DLD1 (cell line): ENCODE data around the gene NT5DC4.

ENCODE experiments used
- in situ Hi-C: cut with HindIII; loops from 2 replicates; pipeline ENCODE4 v1.10.0; 2017; ENCODE audit warnings: low sequenced_read_pairs

The NT5DC4 gene

DNA sequence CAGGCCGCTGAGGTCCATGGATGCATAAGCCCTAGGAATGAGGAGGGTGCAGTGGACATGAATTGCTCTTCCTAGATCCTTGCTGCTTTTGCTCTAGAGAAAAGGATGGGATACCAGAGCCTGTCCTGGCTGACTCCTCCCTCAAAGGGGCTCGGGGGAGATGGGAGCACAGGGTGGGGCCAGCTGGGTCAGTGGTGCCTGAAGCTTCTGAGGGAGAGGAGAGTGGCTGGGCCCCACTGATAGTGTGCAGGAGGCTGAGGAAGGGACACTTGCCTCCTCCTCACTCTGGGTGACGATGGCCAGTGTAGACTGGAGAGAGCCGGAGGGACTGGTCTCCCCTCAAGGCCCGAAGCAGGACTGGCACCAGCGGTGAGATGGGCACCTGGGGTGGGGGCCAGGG, at the start of gene NT5DC4:
NT5DC4 (plus strand) TSS at position 236 of the 400 bp plus-strand sequence; CDS start at position 296, 60 bp downstream.
- in situ Hi-C loops, result no loop called here

DNA sequence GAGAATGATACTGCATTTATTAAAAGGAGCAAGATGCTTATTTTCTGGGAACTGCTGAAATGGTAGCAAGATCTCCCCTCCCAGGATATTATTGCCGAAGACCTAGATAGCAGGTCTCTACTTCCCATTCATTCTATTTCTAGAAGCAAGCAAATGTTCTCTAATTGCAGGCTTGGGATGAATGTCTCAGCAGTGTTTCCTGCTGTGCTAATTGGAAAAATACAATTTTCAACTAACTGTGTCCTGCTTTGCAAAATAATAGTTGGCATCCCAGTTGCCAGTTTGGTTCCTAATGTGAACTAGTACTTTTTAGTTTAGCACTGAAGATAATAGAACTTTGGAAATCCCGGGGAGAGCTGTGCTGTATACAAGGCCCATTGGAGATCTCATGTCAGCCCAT, 49.0 kb upstream of the NT5DC4 start:
- in situ Hi-C loops, result no loop called here

DNA sequence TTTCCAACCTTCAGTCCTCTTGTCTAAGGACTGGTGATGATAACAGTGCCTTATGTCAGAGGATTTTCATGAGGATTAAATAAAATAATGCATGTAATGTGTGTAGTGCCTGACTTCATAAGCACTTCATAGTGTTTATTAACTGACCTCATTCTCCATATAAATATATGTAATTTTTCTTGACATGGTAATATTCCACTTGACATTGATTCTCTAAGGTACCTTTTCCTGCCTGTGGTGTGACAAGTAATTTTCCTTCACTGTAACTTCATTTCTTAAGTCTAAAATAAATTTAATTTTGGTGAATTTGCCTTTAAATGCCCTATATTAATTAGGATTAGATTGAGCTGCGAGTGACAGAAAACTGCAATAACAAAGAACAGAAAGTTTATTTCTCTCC, 47.8 kb upstream of the NT5DC4 start:
- in situ Hi-C loops, result no loop called here

DNA sequence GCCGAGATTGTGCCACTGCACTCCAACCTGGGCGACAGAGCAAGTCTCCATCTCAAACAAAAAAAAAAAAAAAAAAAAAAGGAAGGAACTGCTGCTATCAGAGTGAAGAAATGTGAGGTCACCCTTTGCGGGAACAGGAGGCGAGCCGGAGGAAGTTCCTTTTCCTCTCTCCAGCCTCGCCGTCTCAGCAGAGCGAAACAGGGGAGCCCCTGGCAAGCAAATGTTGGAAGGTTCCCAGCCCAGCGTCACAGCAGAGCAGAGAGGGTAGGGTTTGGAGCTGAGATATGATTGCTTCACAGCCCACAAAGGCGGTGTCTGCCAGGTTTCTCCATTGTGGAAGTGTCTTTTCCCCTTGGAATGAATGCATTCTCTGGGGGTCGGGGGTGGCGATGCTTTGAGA, 46.6 kb upstream of the NT5DC4 start:
- in situ Hi-C loops, result no loop called here

DNA sequence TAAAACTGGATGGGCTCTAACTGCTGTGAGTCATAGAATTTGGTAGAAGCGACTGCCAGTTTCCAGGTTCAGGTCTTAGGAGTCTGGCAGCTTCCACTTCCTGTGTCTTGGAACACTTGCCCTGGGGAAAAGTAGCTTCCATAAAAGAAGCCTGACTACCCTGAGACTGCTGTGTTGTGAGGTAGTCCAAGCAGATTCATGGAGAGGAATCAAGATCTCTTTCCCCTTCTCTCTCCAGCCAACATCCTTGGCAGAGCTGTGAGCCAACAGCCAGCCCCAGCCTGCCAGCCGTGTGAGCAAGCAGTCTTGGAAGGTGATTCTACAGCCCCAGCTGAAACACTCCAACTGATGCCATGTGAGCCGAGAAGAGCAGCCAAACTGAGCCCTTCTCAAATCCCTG, 41.3 kb upstream of the NT5DC4 start:
- in situ Hi-C loops, result no loop called here

DNA sequence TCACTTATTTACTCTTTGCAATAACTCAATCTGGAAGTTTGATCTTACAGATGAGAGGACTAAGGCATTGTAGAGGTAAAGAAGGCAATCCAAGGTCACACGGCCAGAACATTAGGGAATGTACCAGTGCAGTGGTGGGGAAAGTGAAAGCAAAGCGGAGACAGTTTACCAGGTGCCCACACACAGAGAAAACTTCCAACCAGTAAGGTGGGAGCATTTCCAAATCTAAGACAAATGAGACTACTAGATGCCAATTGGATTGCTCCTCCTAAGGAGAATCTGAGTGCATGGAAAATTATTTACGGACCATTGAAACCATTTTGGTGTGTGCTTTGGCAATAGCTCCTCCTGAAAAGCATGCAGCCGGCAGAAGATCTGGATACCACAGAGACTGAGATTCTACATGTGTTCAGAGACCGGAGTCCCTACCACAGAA, 40.1 kb upstream of the NT5DC4 start:
- in situ Hi-C loops, result no loop called here

DNA sequence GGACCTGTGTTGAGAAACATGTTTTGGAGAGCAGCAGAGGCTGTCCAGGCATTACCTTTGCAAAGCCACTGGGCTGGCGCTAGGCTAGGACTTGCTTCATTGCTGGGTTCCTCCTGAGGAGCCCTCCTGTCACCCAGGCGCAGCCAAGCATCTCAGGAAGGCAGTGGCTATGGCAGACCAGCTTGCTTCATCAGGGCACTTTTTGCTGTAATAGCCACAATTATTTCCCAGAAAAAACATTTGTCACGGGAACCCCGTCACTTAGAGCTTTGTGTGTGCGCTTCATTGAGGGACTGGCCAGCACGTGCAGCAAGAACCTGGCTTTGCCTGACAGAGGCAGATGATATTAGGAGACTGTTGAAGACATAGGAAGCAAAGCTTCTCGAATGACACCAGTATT, 38.7 kb upstream of the NT5DC4 start:
- in situ Hi-C loops, result no loop called here

DNA sequence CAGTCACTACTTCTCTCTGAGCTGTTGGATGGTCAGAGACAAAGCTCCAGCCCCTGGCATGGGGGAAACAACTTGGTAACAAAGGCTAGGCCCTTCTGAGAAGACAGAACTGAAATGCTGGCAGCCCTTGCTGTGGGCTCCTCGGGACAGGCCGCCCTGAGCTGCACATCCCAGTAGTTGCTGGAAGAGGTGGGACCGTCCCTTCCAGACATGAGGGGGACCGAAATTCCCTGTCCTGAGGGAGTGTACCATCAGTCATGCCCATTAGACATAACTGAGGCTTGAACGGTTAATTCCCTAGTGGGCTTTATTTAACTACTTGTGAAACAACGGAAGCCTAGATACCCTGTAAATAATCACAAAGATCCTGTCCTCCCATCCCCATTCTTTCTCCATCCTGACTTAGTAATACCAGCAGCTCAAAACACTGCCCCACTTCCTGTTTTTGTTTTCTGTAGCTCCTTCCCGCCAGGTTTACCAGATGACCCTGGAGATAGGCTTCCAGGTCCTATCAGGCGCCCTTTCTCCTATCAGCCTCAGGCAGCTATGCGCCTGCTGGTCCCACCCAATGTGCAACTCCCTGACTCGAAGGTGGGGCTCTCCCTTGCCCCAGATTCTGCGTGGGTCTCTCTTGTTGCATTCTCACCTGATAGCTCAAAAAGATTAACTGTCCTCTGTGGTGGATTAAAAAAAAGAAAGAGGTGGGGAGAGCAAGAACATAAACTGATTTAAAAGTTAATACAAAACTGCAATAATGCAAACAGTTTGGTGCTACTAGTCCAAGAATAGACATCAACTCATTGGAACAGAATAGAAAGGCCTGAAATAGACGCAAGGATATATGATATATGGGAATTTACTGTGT, 37.0 kb upstream of the NT5DC4 start:
- in situ Hi-C loops, result no loop called here

DNA sequence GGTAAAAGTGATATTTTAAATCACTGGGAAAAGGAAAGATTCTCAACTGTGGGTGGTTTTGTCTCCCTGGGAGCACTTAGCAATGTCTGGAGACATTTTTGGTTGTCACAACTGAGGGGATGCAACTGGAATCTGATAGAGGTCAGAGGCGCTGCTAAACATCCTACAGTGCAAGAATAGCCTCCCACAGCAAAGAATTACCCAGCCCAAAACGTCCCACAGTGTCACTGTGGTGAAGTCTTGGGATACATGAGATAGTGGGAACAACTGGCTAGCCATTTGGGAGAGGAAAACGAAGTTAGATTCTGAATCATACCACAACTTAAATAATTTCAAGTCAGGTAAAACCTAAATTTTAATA, 36.4 kb upstream of the NT5DC4 start:
- in situ Hi-C loops, result no loop called here

DNA sequence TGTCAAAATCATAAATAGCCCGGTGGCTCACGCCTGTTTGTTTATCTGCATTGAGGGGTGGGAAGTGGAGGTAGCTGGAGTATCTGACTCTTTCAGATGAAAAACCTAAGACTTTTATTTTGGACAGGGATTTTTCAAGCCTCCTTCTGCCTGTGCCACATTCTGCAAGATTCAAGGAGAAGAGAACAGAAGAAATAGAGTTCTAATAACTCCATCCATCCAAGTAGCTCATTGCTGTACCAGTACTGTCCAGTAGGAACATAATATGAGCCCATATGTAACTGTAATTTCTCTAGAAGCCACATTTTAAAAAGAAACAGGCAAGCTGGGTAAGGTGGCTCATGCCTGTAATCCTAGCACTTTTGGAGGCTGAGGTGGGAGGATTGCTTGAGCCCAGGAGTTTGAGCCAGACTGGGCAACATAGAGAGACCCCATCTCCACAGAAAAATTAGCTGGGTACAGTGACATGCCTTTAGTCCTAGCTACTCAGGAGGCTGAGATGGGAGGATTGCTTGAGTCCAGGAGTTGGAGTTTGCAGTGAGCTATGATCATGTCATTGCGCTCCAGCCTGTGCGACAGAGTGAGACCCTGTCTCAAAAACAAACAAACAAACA, 35.4 kb upstream of the NT5DC4 start:
- in situ Hi-C loops, result no loop called here

DNA sequence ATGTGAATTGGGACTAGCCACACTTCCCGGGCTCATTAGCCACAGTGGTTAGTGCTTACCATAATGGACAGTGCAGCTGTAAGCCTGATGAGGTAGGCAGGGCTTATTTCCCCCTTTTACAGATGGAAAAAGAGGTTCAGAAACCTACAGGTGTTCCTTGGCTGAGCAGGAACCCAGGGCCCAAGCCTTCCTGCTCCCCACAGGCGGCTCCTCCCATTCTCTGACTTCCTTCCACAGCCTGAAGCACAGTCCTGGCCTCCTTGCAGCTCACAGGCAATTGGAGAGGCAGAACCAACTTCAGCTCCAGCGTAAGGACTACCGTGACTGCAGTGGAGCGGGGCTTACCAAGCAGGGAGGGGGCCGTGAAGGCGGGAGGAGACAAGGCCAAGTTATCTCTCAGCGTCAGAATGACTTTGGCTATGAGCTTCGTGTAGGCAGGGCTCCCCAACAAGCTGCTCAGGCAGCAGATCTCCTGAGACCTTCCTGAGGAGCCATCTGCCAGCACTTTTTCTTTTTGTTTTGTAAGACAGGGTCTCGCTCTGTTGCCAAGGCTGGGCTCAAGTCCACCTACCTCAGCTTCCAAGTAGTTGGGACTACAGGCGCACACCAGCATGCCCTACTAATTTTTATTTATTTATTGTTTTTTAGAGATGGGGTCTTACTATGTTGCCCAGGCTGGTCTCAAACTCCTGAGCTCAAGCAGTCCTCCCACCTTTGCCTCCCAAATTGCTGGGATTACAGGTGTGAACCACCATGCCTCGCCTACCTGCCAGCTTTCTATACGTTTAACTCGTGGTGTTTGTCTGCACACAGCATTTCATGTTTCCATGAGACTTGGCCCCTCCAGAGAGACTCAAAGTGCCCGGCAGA, 34.2 kb upstream of the NT5DC4 start:
- in situ Hi-C loops, result no loop called here

DNA sequence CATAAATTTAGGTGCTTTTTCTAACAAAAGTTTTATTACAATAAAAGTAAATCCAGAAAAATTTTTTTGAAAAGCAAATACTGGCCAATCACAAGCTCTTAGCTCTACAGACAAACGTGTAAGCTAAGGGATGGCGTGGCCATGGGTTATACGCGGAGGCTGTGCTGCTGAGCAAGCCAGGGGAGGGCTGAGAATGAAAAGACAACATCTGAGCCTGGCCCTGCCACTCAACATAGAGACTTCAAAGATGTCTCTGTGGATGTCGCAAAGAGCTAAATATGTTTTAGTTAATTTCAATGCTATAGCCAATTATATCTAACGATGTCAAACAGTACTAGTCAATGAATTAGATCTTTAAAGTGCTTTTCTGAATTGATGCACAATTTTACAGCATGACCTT, 33.3 kb upstream of the NT5DC4 start:
- in situ Hi-C loops, result no loop called here

DNA sequence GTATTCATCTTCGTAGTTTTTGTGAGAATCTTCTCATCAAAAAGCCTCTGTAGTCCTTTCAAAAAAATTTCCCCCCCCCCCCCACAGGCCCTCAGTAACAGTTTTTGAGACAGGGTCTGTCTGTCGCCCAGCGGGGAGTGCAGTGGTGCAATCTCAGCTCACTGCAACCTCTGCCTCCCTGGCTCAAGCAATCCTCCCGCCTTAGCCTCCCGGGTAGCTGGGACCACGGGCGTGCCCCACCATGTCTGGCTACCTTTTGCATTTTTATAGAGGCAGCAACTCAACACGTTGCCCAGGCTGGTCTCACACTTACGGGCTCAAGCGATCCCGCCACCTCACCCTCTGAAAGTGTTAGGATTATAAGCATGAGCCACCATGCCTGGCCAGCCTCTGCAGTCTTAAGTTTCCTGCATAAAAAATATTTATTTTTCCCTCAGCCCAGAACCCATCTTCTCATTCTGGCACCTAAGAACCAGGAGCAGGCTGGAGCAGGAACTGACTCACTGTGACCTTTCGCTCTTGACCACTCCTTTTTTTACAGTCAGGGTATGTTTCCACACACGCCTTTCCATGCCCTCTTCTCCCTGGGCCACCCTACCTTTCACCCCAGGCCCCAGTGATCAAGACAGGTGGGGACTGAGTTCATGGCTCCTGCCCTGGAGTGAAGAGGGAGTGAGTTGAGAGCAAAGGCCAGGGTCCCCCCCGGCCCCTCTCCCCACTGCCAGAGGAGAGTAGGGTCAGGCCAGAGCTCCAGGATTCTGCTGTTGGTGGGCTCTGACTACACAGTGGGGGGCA, 32.5 kb upstream of the NT5DC4 start:
- in situ Hi-C loops, result no loop called here

DNA sequence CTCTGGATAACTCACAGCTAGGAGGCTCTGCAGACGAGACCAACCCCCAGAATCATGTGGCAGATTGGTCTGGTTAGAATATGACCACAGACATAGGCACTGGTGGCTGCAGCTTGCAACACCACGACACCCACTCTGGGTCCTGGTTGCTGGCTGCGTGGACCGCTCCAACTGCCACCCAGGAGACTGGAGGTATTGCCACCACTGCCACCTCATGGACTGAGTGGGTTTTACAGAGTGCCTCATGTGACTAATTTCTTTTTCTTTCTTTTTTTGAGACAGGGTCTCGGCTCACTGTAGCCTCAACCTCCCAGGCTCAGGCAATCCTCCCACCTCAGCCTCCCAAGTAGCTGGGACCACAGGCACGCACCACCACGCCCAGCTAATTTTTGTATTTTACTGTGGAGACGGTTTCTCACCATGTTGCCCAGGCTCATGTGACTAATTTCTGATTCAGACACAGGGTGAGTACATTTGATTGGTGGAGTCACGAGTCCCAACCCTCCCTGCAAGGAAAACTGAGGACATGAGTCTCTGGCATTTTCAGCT, 29.9 kb upstream of the NT5DC4 start:
- in situ Hi-C loops, result no loop called here

DNA sequence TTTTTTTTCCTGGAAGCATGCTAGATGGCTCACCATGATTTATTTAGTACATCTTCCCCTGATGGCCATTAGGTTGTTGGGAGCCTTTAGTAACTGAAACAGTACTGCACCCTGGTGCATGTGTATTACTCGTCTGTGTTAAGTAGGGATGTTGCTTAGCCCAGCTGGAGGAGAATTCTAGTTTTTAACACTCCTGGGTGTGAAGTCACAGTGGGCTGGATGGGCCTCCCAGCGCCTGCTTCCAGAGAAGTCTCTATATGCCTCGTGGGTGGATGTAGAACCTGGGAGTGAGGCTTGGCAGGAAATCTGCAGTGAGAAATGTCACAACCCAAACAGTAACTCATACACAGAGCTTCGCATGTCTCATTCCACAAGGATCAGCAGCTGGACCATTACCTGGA, 28.9 kb upstream of the NT5DC4 start:
- in situ Hi-C loops, result no loop called here

DNA sequence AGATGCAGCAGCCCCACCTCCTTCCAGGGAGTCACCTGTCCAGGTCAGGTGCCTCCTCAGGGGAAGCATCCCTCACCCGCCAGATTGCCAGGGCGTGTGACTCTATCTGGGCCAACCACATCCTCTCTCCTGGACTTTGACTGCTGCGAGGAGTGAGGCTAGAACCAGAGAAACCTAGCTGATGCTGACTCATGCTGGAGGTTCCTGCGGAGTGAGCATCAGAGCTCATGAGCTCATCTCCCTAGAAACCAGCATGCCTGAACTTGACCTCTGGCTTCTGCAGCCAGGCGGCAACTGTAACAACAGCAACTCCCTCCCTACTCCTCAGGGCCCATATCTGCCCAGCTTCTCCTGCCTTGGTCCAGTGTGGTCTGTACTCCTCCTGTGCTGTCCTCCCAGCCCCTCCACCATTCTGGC, 28.3 kb upstream of the NT5DC4 start:
- in situ Hi-C loops, result no loop called here

DNA sequence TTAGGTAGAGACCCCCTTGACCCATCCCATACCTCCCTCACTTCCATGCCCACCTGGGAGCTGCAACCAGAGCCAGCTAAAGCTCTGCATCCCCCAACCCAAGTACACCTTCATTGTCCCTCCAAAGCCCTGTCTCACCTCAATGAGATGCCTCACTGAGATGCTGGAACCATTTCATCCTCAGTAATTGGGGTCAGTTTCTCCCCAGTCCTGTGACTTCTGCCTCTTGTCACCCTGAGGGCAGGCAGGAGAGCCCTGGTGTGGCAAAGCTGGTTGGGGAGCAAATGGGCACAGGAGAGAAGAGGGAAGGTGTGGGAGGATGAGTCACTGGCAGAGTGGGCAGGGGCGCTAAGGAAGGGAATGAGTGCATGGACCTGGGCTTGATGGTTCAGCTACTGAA, 27.9 kb upstream of the NT5DC4 start:
- in situ Hi-C loops, result no loop called here

DNA sequence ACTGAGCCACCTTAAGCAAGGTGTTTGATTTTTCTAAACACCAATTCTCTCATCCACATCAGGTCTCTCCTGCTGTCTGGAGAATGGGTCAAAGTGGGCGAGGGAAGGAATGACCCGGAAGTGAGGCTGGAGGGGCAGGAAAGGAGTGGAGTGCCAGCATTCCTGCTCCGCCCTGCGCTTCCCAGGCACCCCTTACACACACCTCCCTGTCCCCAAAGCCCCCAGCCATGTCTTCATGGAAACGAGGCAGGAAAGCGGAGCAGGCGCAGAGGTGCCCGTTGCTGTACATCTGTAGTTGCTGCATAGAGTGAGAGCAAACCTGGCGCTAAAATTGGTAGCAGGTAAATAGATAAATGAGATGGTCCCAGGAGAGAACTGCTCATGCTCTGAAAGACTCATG, 27.2 kb upstream of the NT5DC4 start:
- in situ Hi-C loops, result no loop called here

DNA sequence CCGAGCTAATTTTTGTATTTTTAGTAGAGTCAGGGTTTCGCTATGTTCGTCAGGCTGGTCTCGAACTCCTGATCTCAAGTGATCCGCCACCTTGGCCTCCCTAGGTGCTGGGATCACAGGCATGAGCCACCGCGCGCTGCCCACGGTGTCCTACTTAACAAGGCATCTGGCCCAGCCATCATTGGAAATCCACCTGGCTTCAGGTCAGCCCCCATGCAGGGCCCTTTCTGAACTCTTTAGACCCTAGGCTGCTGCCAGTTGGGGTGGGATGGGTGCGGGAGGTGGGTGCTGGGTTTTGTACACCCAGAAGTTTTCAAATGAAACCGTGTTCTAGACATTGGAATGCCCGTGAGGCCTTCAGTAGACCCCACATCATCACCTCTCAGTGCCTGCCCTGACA, 26.6 kb upstream of the NT5DC4 start:
- in situ Hi-C loops, result no loop called here

DNA sequence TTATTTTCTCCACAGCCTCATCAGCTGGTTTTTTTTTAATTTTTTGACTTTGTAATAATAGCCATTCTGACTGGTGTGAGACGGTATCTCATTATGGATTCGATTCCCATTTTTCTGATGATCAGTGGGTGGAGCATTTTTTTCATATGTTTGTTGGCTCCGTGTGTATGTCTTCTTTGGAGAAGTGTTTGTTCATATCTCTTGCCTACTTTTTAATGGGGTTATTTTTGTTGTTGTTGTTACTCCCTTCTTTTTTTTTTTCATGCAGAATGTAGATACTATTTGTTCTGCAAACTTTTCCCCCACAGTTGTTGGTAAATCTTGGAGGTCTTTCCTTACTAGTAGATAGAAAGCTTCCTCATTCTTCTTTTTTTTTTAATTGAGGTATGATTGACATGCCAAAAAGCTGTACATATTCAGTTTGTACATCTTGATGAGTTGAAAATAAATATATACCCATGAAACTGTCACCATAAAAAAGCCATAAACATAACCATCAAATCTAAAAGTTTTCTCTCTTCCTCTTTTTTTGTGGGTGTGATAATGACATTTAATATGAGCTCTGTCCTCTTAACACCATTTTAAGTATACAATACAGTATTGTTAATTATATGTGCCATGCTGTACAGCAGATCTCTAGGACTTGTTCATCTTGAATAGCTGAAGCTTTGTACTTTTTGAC, 21.8 kb upstream of the NT5DC4 start:
- in situ Hi-C loops, result no loop called here
